Measurements from ENCODE around the gene PRKCE. TPM values are rescaled to one million over a fixed set of nuclear protein-coding genes. Genes with fewer than 3 reads are reported as not detected.
"Not testable (repeated sequence)": the region's sequence is repeated elsewhere in the genome, so short reads cannot be mapped to it uniquely, and the experiment has no call there.

The PRKCE gene
- polyA plus RNA-seq, 3 donors: 1.3 to 7.7 (median 2.3) TPM

- Mint-ChIP-seq H3K4me1 (peaks cover 41% of the 10 kb centered on the region), H3K27ac (no peak overlapping the region), H3K4me3 (no peak overlapping the region), H3K27me3 (ENCODE audit: low read depth in 3 of 3) (no peaks in the 10 kb centered on the region), H3K36me3 (no peaks in the 10 kb centered on the region), H3K9me3 (no peaks in the 10 kb centered on the region)
- Histone ChIP-seq H3K27ac (ENCODE audit: low read depth in 1 of 2, low read length in 2 of 2) (no peak overlapping the region), H3K4me3 (replicated peaks in 1 of 3; ENCODE audit: low read depth in 2 of 3, low read length in 3 of 3) (no peak overlapping the region), H2AFZ (ENCODE audit: insufficient read depth, low read depth, low read length, poor library complexity, severe bottlenecking) (no peak overlapping the region), H3K4me2 (replicated peaks; ENCODE audit: extremely low read depth, low read length, poor library complexity, severe bottlenecking) (no peak overlapping the region), H3K79me2 (ENCODE audit: insufficient read depth, low read length) (peaks cover 7% of the 10 kb centered on the region), H3K9me3 (replicated peaks in 1 of 2; ENCODE audit: control insufficient read depth in 1 of 2, insufficient read depth in 1 of 2, low read length in 2 of 2) (no peaks in the 10 kb centered on the region), H3K27me3 (ENCODE audit: control insufficient read depth in 2 of 2, insufficient read depth in 2 of 2, low read length in 2 of 2) (no peaks in the 10 kb centered on the region), H3K9ac (ENCODE audit: insufficient read depth, low read length, poor library complexity, severe bottlenecking) (no peak overlapping the region), H3K36me3 (replicated peaks in 1 of 2; ENCODE audit: control insufficient read depth in 1 of 2, insufficient read depth in 2 of 2, low read length in 2 of 2) (no peaks in the 10 kb centered on the region), H3K4me1 (ENCODE audit: control insufficient read depth in 1 of 2, insufficient read depth in 2 of 2, low read length in 2 of 2) (peaks cover 13 to 25% of the 10 kb centered on the region in 2 donors), H4K20me1 (ENCODE audit: insufficient read depth, low read length) (peaks cover 49% of the 10 kb centered on the region)
- no peak for TF ChIP-seq CTCF (IDR thresholded peaks at IDR 0.05)
- intact Hi-C loops (cut with micrococcal nuclease): no loop called here
- WGBS (ENCODE audit: insufficient coverage): 94% methylated on average over 3 of the region's 4 CpGs
- no peak for DNase-seq
Measured at GRCh38 chr2:45692566-45692965, 41.1 kb downstream of the PRKCE start.

- H3K27me3 Mint-ChIP-seq (ENCODE audit: low read depth in 3 of 3); H3K27ac ChIP-seq (ENCODE audit: low read depth in 1 of 2, low read length in 2 of 2); H3K9me3 Mint-ChIP-seq; H3K9ac ChIP-seq (ENCODE audit: insufficient read depth, low read length, poor library complexity, severe bottlenecking); H2AFZ ChIP-seq (ENCODE audit: insufficient read depth, low read depth, low read length, poor library complexity, severe bottlenecking); H3K79me2 ChIP-seq (ENCODE audit: insufficient read depth, low read length); intact Hi-C loops (cut with micrococcal nuclease); H3K4me2 ChIP-seq (replicated peaks; ENCODE audit: extremely low read depth, low read length, poor library complexity, severe bottlenecking); H3K4me3 ChIP-seq (replicated peaks in 1 of 3; ENCODE audit: low read depth in 2 of 3, low read length in 3 of 3); H3K27me3 ChIP-seq (ENCODE audit: control insufficient read depth in 2 of 2, insufficient read depth in 2 of 2, low read length in 2 of 2); H3K4me3 Mint-ChIP-seq; DNase-seq; H3K27ac Mint-ChIP-seq; H3K9me3 ChIP-seq (replicated peaks in 1 of 2; ENCODE audit: control insufficient read depth in 1 of 2, insufficient read depth in 1 of 2, low read length in 2 of 2); H3K36me3 ChIP-seq (replicated peaks in 1 of 2; ENCODE audit: control insufficient read depth in 1 of 2, insufficient read depth in 2 of 2, low read length in 2 of 2): not testable (repeated sequence)
- Histone ChIP-seq H4K20me1 (ENCODE audit: insufficient read depth, low read length) (peaks cover 62% of the 10 kb centered on the region), H3K4me1 (ENCODE audit: control insufficient read depth in 1 of 2, insufficient read depth in 2 of 2, low read length in 2 of 2) (peaks cover 4 to 19% of the 10 kb centered on the region in 2 donors)
- WGBS (ENCODE audit: insufficient coverage): 100% methylated on average over 1 of the region's 7 CpGs
- H3K4me1 Mint-ChIP-seq: peaks cover 43% of the 10 kb centered on the region
- H3K36me3 Mint-ChIP-seq: peaks cover 0 to 16% of the 10 kb centered on the region in 2 donors
Measured at GRCh38 chr2:45695480-45696007, 44.1 kb downstream of the PRKCE start.
